Measurements from ENCODE around the gene C6orf47.

C6orf47 gene

GRCh38 chr6:31687321-31687720 lies 26.7 kb upstream of the C6orf47 start:
- no peak for DNase-seq

GRCh38 chr6:31686483-31686882 lies 25.9 kb upstream of the C6orf47 start:
- no peak for DNase-seq

GRCh38 chr6:31683591-31683990 lies 23.0 kb upstream of the C6orf47 start:
- no peak for DNase-seq

GRCh38 chr6:31681135-31681671 lies 20.6 kb upstream of the C6orf47 start:
- DNase-seq: peak; percentile 41

- peak; percentile 60 for DNase-seq
Observed at GRCh38 chr6:31680226-31681134, 19.9 kb upstream of the C6orf47 start, which contains the start of gene LY6G5C. Gene LY6G5C (minus strand): TSS chr6:31681067. CDS start chr6:31680373, 694 bp downstream.

- no peak for DNase-seq
Observed at GRCh38 chr6:31677955-31678354, 17.4 kb upstream of the C6orf47 start.

- no peak for DNase-seq
Observed at GRCh38 chr6:31676904-31677303, 16.3 kb upstream of the C6orf47 start.

GRCh38 chr6:31676322-31676903 lies 15.8 kb upstream of the C6orf47 start:
- no peak for DNase-seq

GRCh38 chr6:31669676-31670075 lies 9.1 kb upstream of the C6orf47 start, which contains the start of gene LY6G5B:
Gene LY6G5B (plus strand): TSS chr6:31669976. CDS start chr6:31670951, 975 bp downstream.
- DNase-seq: no peak

- no peak for DNase-seq
Observed at GRCh38 chr6:31666337-31666965, 5.9 kb upstream of the C6orf47 start.

GRCh38 chr6:31665501-31666336 lies 5.1 kb upstream of the C6orf47 start, which contains the start of gene CSNK2B:
Gene CSNK2B (plus strand): TSS chr6:31666080. CDS start chr6:31666832, 752 bp downstream.
- DNase-seq: peak; percentile 95

GRCh38 chr6:31664790-31665500 lies 4.4 kb upstream of the C6orf47 start, which contains the start of gene GPANK1:
Gene GPANK1 (minus strand): TSS chr6:31664997. CDS start chr6:31664478, 519 bp downstream.
- peak; percentile 82 for DNase-seq

- DNase-seq: no peak
Observed at GRCh38 chr6:31663961-31664789, 3.6 kb upstream of the C6orf47 start.

- DNase-seq: no peak
Observed at GRCh38 chr6:31663126-31663960, 2.8 kb upstream of the C6orf47 start.

- DNase-seq: no peak
Observed at GRCh38 chr6:31662124-31662723, 1.6 kb upstream of the C6orf47 start.

- DNase-seq: no peak
Observed at GRCh38 chr6:31661262-31662123, 915 bp upstream of the C6orf47 start.

- no peak for DNase-seq
Observed at GRCh38 chr6:31659649-31660380, 763 bp downstream of the C6orf47 start.

Measured in stimulated activated CD4-positive, alpha-beta T cell treated with anti-CD3 and anti-CD28 coated beads, Interleukin-12 subunit alpha, Interleukin-12 subunit beta, amount 100 ng/mL, for 4 hours (primary cell).